Activated T-cell treated with anti-CD3 and anti-CD28 coated beads, Interleukin-2, amount 50 U/mL, for 24 hours (primary cell): Measurements from ENCODE around the gene DMD.

ENCODE experiments used
- DNase-seq: peaks from one replicate; pipeline ENCODE4 v3.0.0-alpha.2; 2020
- H3K27ac Mint-ChIP-seq: 2 replicates; pipeline ENCODE4 v1.8.0; 2020; ENCODE audit warnings: mild to moderate bottlenecking, mixed read lengths
- H3K27me3 Mint-ChIP-seq: 2 replicates; pipeline ENCODE4 v1.8.0; 2020; ENCODE audit warnings: mixed read lengths
- H3K36me3 Mint-ChIP-seq: 2 replicates; pipeline ENCODE4 v1.8.0; 2020; ENCODE audit warnings: low read depth, mixed read lengths
- H3K4me1 Mint-ChIP-seq: 2 replicates; pipeline ENCODE4 v1.8.0; 2020; ENCODE audit warnings: low read depth, mixed read lengths
- H3K4me3 Mint-ChIP-seq: 2 replicates; pipeline ENCODE4 v1.8.0; 2020; ENCODE audit warnings: mild to moderate bottlenecking, moderate library complexity, mixed read lengths
- H3K9me3 Mint-ChIP-seq: 2 replicates; pipeline ENCODE4 v1.8.0; 2020; ENCODE audit warnings: mixed read lengths

Gene DMD

DNA sequence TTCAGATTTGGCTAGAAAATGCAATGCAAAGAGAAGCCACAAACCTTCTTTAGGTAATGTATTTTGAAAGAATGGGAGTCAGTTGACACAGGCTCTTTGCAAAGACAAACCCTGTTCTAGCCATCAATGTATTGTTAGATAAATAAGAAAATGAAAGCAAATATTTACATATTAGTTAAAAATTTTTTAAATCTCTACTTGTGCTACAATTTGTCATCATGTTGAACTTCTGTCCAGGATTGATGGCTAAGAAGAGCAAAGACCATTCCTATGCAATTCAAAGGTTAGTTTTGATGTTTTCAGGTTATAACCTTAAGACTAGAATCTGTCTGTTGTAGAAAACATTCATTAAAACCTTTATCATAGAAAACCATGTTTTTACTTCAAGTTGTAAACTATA lies 1350.7 kb downstream of the DMD start:
- DNase-seq = no peak
- H3K36me3 Mint-ChIP-seq = no peaks in the 10 kb centered on the region
- H3K4me1 Mint-ChIP-seq = no peaks in the 10 kb centered on the region

DNA sequence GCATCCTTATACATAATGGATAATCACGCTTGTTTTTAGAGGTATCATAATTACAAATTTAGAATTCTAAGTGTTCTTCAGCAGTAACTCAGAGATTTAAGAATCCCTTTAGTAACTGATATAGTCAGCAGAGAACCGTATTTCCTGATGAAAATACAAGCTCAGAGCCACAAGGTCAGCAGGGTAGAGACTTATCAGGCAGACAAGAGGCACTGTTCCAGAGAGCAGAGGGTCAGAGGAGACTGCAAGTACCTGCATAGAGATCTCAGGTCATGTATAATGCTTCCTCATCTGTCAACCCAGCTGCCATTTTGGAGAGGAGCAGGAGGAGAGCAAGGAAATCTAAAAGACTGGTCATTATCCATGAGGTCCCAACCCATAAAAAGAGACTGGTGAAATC lies 1352.4 kb downstream of the DMD start:
- Mint-ChIP-seq H3K36me3 (no peaks in the 10 kb centered on the region), H3K4me3 (no peak overlapping the region), H3K27me3 (peaks cover 6% of the 10 kb centered on the region), H3K27ac (no peak overlapping the region), H3K4me1 (no peaks in the 10 kb centered on the region), H3K9me3 (peaks cover 4% of the 10 kb centered on the region)
- DNase-seq = no peak

More for the DNA sequence above, 1350.7 kb downstream of the DMD start:
- Mint-ChIP-seq H3K9me3 (peaks cover 2% of the 10 kb centered on the region), H3K27me3 (peaks cover 2% of the 10 kb centered on the region), H3K27ac (no peak overlapping the region), H3K4me3 (no peak overlapping the region)

DNA sequence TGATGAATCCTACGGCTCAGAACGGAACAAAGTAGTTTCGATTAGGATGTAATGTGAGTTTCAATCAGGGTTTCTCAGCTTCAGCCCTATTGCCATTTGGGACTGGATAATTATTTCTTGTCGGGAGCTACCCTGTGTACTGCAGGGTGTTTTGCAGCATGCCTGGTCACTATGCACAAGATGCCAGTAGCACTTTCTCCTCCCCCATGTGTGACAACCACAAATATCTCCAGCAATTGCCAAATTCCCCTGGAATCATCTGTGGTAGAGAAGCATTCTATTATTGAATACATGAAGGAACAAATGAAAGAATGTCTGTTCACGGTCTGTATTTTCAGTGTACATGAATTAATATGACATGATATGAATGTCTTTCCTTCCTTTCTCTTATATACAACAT lies 1356.6 kb downstream of the DMD start:
- H3K27ac Mint-ChIP-seq = no peak overlapping the region
- peaks cover 3% of the 10 kb centered on the region for H3K9me3 Mint-ChIP-seq
- no peaks in the 10 kb centered on the region for H3K4me1 Mint-ChIP-seq
- DNase-seq = no peak
- peaks cover 9% of the 10 kb centered on the region for H3K27me3 Mint-ChIP-seq
- no peaks in the 10 kb centered on the region for H3K36me3 Mint-ChIP-seq
- H3K4me3 Mint-ChIP-seq = no peak overlapping the region

DNA sequence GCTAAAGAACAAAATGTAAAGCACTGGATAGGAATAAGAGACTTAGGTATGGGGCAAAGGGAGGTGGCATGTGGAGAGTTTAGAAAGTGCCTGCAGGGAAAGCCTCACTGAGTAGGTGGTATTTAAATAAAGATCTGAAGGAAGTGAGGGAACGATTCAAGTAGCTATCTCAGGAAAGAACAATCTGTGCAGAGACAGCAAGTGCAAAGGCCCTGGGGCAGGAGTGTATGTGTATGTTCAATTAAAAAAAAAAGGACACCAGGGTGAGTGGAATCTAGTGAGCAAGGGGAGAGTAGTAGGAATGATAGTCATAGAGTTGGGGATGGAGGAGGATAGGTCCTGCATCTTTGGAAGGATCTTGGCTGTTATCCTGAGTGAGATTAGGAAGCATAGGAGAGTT lies 1359.6 kb downstream of the DMD start:
- Mint-ChIP-seq H3K27me3 (peaks cover 9% of the 10 kb centered on the region), H3K4me1 (no peaks in the 10 kb centered on the region), H3K36me3 (no peaks in the 10 kb centered on the region), H3K9me3 (peaks cover 3% of the 10 kb centered on the region), H3K4me3 (no peak overlapping the region), H3K27ac (no peak overlapping the region)
- no peak for DNase-seq

DNA sequence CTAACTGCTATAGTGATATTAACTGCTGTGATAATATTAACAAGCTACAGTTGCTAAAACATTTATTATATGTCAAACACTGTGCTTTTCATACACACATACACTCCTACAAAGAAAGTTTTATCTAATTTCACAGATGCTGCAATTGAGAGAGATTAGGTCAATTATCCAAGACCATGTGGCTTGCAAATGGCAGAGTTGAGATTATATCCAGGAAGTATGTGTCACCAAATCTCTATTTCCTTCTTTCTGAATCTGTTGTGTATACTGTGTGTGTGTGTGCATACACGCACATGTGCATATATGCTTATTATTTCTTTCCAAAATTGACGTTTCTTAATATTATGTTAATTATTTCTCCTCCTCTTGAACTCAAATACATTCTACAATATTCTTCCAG lies 1363.6 kb downstream of the DMD start:
- Mint-ChIP-seq H3K36me3 (no peaks in the 10 kb centered on the region), H3K27me3 (peaks cover 10% of the 10 kb centered on the region), H3K4me3 (no peak overlapping the region), H3K4me1 (no peaks in the 10 kb centered on the region), H3K27ac (no peak overlapping the region), H3K9me3 (no peaks in the 10 kb centered on the region)
- DNase-seq = no peak

DNA sequence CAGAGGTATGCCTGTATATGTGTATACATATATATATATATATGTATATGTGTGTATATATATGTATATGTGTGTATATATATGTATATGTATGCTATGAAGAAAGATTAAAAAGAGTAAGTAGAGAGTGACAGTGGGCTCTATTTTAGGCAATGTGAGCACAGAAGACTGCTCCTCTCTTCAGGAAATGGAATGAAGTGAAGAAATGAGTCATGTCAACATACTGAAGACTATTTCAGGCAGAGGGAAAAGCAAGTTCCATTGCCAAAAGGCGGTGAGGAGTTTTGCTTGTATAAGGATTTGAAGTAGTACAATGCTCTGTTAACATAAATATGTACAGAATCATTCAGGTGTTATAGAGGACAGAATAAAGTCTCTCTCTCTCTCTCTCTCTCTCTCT lies 1366.3 kb downstream of the DMD start:
- no peak for DNase-seq
- no peak overlapping the region for H3K27ac Mint-ChIP-seq
- H3K4me1 Mint-ChIP-seq = no peaks in the 10 kb centered on the region
- H3K27me3 Mint-ChIP-seq = peaks cover 4% of the 10 kb centered on the region
- H3K4me3 Mint-ChIP-seq = no peak overlapping the region
- H3K36me3 Mint-ChIP-seq = no peaks in the 10 kb centered on the region
- H3K9me3 Mint-ChIP-seq = no peaks in the 10 kb centered on the region

DNA sequence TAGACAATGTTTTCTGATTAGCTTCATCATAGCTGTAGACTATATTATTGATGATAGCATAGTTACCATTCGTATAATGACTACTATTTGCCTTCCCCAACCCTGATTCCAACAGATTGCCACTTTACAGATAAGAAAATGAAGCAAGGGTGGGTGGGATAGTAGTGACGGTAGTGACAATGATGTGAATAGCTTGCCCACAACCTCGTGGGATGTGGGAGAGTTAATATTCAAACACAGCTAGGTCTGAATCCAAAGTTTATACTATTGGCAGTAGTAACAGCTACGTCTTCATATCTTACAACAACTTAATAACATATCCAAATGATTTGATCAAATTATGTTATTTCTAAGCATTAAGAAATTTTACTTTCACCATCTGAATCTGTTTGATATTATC lies 1372.7 kb downstream of the DMD start:
- no peak overlapping the region for H3K27ac Mint-ChIP-seq
- peaks cover 3% of the 10 kb centered on the region for H3K27me3 Mint-ChIP-seq
- H3K9me3 Mint-ChIP-seq = no peaks in the 10 kb centered on the region
- H3K36me3 Mint-ChIP-seq = no peaks in the 10 kb centered on the region
- no peak overlapping the region for H3K4me3 Mint-ChIP-seq
- DNase-seq = no peak
- no peaks in the 10 kb centered on the region for H3K4me1 Mint-ChIP-seq

DNA sequence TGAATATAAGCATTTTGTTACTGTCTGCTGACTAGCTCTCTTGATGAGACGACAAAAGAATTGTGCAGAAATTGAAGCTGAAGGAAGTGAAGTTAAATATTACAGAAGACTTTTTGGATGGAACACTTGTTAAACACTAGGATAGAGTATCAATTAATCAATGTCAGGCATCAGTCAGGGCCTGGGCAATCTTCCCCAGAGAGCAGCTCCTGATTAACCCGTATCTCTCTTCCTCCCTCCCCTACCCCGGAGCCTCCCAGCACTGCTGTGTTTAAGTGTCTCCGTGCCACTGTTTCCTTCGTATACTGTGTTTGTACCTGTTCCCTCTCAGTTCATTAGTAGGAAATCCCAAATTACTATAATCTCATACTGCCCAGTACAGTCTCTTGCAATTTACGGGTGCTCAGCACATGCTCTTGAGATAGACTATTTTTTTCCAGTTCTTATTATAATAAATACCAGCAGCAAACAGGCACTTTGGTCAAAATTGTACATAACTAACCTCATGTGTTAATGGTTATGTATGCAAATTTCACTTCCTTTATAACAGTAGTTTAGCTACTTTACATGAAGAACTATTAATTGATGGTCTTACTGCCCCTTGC lies 1373.8 kb downstream of the DMD start:
- Mint-ChIP-seq H3K4me3 (no peak overlapping the region), H3K4me1 (no peaks in the 10 kb centered on the region), H3K27ac (no peak overlapping the region), H3K9me3 (no peaks in the 10 kb centered on the region), H3K27me3 (peaks cover 3% of the 10 kb centered on the region), H3K36me3 (no peaks in the 10 kb centered on the region)
- no peak for DNase-seq

DNA sequence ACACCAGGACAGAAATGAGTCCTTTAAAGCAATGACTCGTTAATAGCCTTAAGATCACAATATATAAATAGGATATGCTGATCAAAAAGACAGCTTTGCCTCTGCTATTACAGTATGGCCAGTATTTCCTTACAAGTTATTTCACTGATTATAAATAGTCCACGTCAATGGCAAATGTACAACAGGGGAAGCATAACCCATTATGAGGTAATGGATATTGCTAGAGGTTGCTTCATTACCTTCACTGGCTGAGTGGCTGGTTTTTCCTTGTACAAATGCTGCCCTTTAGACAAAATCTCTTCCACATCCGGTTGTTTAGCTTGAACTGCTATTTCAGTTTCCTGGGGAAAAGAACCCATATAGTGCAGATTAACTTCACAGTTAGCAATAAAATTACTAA lies 1374.9 kb downstream of the DMD start:
- Mint-ChIP-seq H3K4me1 (no peaks in the 10 kb centered on the region), H3K36me3 (no peaks in the 10 kb centered on the region), H3K27ac (no peak overlapping the region), H3K9me3 (no peaks in the 10 kb centered on the region), H3K27me3 (peaks cover 3% of the 10 kb centered on the region), H3K4me3 (no peak overlapping the region)
- DNase-seq = no peak

DNA sequence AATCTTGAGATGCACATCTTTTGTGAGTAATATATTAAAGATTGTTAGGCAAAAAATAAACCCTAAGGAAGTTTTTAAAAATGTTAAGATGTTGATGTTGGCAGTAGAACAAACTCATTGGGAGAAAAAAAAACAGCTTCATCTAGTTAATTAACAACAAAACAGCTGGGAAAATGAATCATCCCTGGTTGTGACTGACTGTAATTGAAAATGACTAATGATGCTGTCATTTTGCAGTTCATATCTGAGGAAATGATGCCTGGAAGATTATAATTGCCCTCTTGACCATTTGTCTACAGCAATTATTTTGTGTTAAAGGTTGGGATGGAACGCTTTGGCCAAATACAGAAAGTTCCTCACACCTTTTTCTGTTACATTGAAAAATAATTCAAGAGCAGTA lies 1379.1 kb downstream of the DMD start:
- Mint-ChIP-seq H3K9me3 (no peaks in the 10 kb centered on the region), H3K4me1 (no peaks in the 10 kb centered on the region), H3K4me3 (no peak overlapping the region), H3K27ac (no peak overlapping the region), H3K27me3 (peaks cover 3% of the 10 kb centered on the region), H3K36me3 (no peaks in the 10 kb centered on the region)
- DNase-seq = no peak

DNA sequence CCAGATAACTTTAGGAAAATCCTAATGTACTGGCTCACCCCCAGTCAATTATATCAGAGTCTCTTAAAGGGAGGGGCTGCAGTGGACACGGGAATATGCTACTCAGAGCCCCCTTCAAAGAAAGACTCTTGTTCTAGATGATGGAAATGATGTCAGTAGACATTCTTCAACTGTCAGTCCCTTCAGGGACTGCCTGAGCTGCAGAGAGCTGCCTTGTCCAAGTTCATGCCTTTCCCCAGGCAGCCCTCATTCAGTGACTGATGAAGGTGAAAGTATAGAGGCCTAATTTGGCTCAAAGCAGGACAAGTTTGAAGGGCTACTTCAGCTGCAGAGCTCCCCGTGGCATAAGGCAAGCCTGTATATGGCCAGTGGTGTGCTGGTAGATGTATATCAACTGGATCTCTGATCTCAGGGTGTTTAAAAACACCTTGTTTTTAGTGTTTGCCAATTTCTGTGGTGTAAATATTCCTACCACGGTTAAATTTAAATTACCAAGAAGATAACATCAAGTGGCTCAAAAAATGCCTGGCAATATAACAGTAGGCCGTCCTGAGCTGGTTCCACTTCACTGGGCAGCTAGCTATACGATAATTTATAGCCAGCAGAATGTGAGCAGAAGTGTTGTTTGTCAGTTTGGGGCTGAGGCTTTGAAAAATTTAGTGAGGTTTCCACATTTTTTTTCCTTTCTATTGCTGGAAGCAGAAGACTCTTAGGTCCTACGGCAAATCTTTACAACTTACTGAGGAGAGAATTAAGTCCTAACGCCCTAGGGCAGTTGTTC lies 1390.7 kb downstream of the DMD start:
- H3K27me3 Mint-ChIP-seq = peaks cover 14% of the 10 kb centered on the region

DNA sequence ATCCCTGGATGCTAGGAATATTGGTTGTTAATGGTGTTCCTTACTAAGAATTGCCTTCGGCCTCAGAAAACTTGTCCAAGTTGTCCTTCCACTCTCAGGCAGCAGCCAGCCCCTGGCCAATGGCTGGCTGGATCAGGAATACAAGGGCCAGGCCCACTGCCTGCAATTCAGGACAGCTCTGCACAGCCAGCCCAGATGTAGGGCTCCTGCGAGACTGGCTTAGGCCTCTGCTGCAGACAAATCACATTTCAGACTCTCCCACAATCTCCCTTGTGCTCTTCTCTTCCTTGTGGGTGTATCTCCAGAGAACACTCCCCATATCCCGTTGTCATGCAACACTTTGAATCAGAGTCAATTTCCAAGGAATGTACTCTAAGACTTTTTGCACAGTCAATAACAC lies 1391.9 kb downstream of the DMD start:
- H3K4me3 Mint-ChIP-seq = no peak overlapping the region
- H3K36me3 Mint-ChIP-seq = no peaks in the 10 kb centered on the region
- no peak overlapping the region for H3K27ac Mint-ChIP-seq
- H3K9me3 Mint-ChIP-seq = no peaks in the 10 kb centered on the region
- DNase-seq = no peak
- peaks cover 17% of the 10 kb centered on the region for H3K27me3 Mint-ChIP-seq
- no peaks in the 10 kb centered on the region for H3K4me1 Mint-ChIP-seq

More for the DNA sequence above, 1390.7 kb downstream of the DMD start:
- H3K36me3 Mint-ChIP-seq = no peaks in the 10 kb centered on the region
- DNase-seq = no peak
- H3K9me3 Mint-ChIP-seq = no peaks in the 10 kb centered on the region
- H3K4me1 Mint-ChIP-seq = no peaks in the 10 kb centered on the region
- no peak overlapping the region for H3K4me3 Mint-ChIP-seq
- no peak overlapping the region for H3K27ac Mint-ChIP-seq

DNA sequence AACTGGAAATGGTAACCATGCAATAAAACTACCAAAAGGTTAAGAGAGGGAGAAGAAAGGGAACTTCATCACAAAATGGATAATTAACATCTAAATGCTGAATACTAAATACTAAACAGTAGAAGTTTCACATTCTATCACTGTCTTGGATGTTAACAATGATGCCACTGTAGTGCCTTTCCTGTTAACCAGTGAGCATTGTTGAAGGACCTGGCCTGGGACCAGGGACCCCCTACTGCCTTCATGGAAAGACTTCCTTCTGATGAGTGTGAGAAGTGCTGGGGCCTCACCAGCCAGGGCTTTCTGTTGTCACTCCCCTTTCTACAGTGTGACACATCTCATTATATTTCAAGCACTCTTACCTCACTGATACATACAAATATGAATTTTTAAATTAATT lies 1400.2 kb downstream of the DMD start:
- H3K36me3 Mint-ChIP-seq = no peaks in the 10 kb centered on the region
- no peaks in the 10 kb centered on the region for H3K9me3 Mint-ChIP-seq
- no peak for DNase-seq
- no peak overlapping the region for H3K4me3 Mint-ChIP-seq
- no peaks in the 10 kb centered on the region for H3K4me1 Mint-ChIP-seq
- no peak overlapping the region for H3K27ac Mint-ChIP-seq
- H3K27me3 Mint-ChIP-seq = peaks cover 5% of the 10 kb centered on the region

DNA sequence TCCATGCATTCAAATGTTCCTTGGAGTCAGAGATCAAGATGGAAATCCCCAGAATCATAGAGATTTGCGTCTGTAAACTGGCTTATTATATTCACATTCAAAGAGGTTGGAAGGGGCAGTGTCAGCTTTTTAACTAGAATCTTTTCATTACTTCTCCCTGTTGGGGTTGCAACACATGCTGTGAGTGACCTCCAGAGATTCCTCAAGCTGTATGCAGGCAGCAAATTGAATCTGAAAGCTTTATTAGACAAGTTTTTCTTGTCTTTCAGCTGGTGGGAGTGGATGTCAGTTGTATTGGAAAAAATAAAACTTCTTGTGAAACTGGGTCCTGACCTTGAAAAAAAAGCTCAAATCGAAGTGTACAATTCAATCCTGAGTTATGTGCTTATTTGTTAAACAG lies 1403.0 kb downstream of the DMD start:
- Mint-ChIP-seq H3K27me3 (peaks cover 10% of the 10 kb centered on the region), H3K4me3 (no peak overlapping the region), H3K27ac (no peak overlapping the region), H3K36me3 (no peaks in the 10 kb centered on the region), H3K9me3 (peaks cover 4% of the 10 kb centered on the region), H3K4me1 (no peaks in the 10 kb centered on the region)
- DNase-seq = no peak

DNA sequence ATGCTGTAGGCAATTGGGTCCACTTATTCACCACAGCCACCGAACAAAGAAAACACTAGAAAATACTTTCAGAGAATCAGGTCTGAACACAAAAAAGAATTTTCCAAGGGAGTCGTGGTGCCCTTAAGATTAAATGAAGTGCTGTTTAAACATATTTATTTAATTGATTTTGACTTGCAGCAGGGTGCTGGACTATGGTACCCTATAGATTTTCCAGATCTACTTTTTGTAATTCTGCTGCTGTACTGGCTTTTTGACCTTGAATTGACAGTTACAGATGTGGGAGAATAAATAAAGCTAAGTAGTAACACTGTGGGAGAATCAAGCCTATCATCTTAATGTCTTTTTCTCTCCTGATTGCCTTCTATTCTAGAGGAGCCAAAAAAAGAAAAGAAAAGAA lies 1404.2 kb downstream of the DMD start:
- Mint-ChIP-seq H3K4me3 (no peak overlapping the region), H3K9me3 (peaks cover 4% of the 10 kb centered on the region), H3K4me1 (no peaks in the 10 kb centered on the region), H3K27ac (no peak overlapping the region), H3K36me3 (no peaks in the 10 kb centered on the region), H3K27me3 (peaks cover 10% of the 10 kb centered on the region)
- DNase-seq = no peak
